SJCRH30 (cell line): Measurements from ENCODE around the gene ANK3. TPM values are rescaled to one million over a fixed set of nuclear protein-coding genes. Genes with fewer than 3 reads are reported as not detected.

Experiments
- DNase-seq, 2 experiments: peaks; one replicate each; pipeline ENCODE4 v3.0.0-alpha.2; 2015 to 2020
- H3K27ac ChIP-seq: fragments of 250-450 bp; sonication (Bioruptor Pico); 2 replicates; pipeline ENCODE4 v1.5.1; 2020; ENCODE audit warnings: mild to moderate bottlenecking, moderate library complexity
- H3K27me3 ChIP-seq: fragments of 250-450 bp; sonication (Bioruptor Pico); 2 replicates; pipeline ENCODE4 v1.5.1; 2020; ENCODE audit warnings: mild to moderate bottlenecking, moderate library complexity
- H3K36me3 ChIP-seq: fragments of 250-450 bp; sonication (Bioruptor Pico); 2 replicates; pipeline ENCODE4 v1.5.1; 2020; ENCODE audit warnings: mild to moderate bottlenecking, moderate library complexity
- H3K4me1 ChIP-seq: fragments of 250-450 bp; sonication (Bioruptor Pico); 2 replicates; pipeline ENCODE4 v1.5.1; 2020; ENCODE audit warnings: mild to moderate bottlenecking, moderate library complexity
- H3K4me3 ChIP-seq: fragments of 250-450 bp; sonication (Bioruptor Pico); 2 replicates; pipeline ENCODE4 v1.5.1; 2020; ENCODE audit warnings: mild to moderate bottlenecking, moderate library complexity
- H3K9me3 ChIP-seq: fragments of 250-450 bp; sonication (Bioruptor Pico); replicated peaks from 2 replicates; pipeline ENCODE4 v1.5.1; 2020; ENCODE audit warnings: mild to moderate bottlenecking, moderate library complexity
- total RNA-seq: library from RNA; depleted of rRNA; stranded (reverse); fragments of >200 nt; shearing (Covaris generic); gene quantifications from 2 replicates; pipeline ENCODE4 v1.2.3, GENCODE V29; 2014

Gene ANK3
- total RNA-seq, 1 experiment from 2014 or later, result 2.5 TPM

DNA sequence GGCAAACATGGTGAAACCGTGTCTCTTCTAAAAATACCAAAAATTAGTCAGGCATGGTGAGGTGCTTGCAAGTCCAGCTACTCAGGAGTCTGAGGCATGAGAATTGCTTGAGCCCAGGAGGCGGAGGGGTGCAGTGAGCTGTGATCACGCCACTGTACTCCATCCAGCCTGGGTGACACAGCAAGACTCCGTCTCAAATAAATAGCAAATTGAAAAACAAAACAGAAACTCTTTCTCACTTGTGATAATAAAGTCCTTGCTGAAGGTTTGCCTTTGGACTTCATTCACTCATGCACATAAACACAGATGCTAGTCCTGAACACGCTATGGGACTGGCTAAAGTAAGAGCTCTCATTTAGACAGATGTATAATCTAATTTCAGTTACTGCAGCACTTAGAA, 37.6 kb downstream of the ANK3 start:
- no peak overlapping the region for H3K27ac ChIP-seq
- no peak for DNase-seq
- H3K27me3 ChIP-seq, result no peaks in the 10 kb centered on the region
- H3K9me3 ChIP-seq, result no peaks in the 10 kb centered on the region
- no peak overlapping the region for H3K4me3 ChIP-seq
- H3K4me1 ChIP-seq, result peaks cover 9% of the 10 kb centered on the region; the same call in 1 of the 2 replicates
- H3K36me3 ChIP-seq, result no peaks in the 10 kb centered on the region

DNA sequence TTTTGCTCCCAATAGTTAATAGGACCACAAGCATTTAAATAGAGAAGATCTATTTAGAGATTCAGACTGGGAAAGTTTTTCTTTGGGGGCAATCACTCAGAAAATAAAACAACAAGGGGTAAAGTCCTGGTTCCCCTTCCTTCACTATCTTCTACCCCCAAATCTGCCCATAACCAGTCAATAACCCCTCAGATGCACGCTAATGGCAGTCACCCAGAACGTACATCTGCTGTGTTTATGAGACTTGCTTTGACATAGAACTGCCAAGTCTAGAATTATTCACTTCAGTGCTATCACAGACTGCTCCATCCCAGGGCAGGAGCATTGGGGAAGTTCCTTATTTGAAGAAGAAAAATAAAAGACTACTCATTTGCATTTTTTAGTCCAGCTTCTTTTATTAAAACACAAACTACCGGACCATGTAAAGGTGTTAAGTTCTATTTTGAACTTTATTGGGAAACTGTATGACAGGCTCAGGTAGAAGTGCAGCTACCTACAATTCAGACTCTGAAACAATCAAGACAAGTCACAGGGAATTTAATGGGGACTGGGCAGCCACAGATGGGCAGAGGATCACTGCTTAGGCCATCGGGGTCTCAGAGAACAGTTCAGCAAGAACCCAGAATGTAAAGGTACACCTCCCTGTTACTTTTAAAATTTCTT, 38.4 kb downstream of the ANK3 start:
- H3K36me3 ChIP-seq, result no peaks in the 10 kb centered on the region
- DNase-seq, result no peak
- H3K27ac ChIP-seq, result no peak overlapping the region
- H3K27me3 ChIP-seq, result no peaks in the 10 kb centered on the region
- peaks cover 9% of the 10 kb centered on the region; the same call in 1 of the 2 replicates for H3K4me1 ChIP-seq
- no peaks in the 10 kb centered on the region for H3K9me3 ChIP-seq
- no peak overlapping the region for H3K4me3 ChIP-seq

DNA sequence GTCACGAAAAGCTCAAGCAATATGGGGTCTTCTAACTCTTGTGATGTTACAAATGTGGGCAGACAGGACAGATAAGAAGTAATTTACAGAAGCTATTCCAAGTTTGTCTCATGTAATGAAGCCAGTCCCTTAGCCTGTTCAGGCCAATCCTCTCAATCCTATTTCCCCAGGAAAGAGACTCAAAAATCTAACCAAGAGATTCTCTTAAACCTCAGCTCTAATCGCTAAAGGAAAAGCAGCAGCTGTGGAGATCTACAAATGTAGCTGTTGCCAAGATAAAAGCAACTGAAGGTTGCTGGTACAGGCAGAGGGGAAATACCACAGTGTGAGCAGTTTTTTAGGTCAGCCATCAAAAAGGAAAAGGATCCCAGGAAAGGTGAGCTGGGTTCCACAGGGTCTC, 39.3 kb downstream of the ANK3 start:
- no peaks in the 10 kb centered on the region for H3K36me3 ChIP-seq
- H3K27me3 ChIP-seq, result no peaks in the 10 kb centered on the region
- no peaks in the 10 kb centered on the region for H3K9me3 ChIP-seq
- H3K4me3 ChIP-seq, result no peak overlapping the region
- H3K4me1 ChIP-seq, result peaks cover 9% of the 10 kb centered on the region; the same call in 1 of the 2 replicates
- H3K27ac ChIP-seq, result no peak overlapping the region
- peak in 1 of 2 experiments; percentile 43 for DNase-seq

DNA sequence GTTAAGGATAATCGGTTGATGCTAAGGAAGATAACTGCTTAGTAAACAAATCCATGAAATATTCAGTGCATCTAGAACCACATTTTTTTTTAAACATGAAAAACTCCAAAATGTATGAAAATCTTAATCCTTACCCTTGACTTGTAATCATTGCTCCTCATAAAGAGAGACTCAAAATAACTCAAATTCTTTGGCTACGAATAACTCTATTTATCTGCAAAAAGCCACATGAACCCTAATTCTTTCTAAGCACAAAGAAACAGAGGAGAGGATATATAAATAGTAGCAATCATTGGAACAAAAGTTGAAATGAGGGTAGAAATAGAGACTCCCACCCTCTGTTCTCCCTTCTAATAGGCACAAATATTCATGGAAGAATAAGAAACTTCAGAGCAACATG, 40.2 kb downstream of the ANK3 start:
- H3K27ac ChIP-seq, result no peak overlapping the region
- H3K4me1 ChIP-seq, result peaks cover 9% of the 10 kb centered on the region; the same call in 1 of the 2 replicates
- H3K27me3 ChIP-seq, result no peaks in the 10 kb centered on the region
- H3K9me3 ChIP-seq, result no peaks in the 10 kb centered on the region
- no peaks in the 10 kb centered on the region for H3K36me3 ChIP-seq
- H3K4me3 ChIP-seq, result no peak overlapping the region
- no peak for DNase-seq

DNA sequence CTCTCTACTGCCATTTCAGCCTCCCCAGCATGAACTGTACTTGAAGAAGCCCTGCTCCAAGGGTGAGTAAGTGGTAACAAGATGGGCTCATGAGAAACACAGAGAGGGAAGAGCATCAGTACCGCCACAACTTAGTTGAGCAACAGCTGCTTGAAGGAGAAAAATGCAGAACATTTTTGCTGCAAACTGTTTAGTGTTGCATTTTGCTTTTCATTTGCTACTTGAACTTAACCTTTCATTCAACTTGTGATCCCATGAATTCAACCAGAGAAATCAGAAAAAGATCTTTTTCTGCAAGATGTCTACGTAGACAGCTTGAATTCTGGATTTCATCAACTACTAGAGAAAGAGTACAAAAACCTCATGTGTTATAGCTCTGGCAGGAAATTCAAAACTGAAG, 40.7 kb downstream of the ANK3 start:
- peak in 1 of 2 experiments; percentile 10 for DNase-seq

DNA sequence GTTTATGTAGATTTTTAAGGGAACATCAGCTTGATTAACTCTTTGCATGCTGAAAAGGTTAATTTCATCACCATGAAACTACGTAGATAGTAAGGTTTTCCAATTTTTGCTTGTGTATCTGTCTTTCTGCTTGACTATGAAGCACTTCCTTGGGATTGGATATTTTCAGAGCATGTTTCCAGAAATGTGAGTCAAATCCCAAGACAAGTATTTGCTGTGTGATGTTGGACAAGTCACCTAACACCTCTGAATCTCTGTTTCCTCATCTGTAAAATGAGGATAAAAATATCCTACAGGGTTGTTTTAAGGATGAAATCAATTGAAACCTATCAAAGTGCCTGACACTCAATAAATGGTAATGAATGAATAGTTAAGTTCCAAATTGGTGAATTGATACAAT, 42.4 kb downstream of the ANK3 start:
- Histone ChIP-seq H3K9me3 (no peaks in the 10 kb centered on the region), H3K4me3 (no peak overlapping the region), H3K36me3 (no peaks in the 10 kb centered on the region)

More for the DNA sequence above, 40.7 kb downstream of the ANK3 start:
- H3K9me3 ChIP-seq, result no peaks in the 10 kb centered on the region
- no peak overlapping the region for H3K4me3 ChIP-seq
- H3K27me3 ChIP-seq, result no peaks in the 10 kb centered on the region
- H3K4me1 ChIP-seq, result peaks cover 9% of the 10 kb centered on the region; the same call in 1 of the 2 replicates
- no peaks in the 10 kb centered on the region for H3K36me3 ChIP-seq
- no peak overlapping the region for H3K27ac ChIP-seq

DNA sequence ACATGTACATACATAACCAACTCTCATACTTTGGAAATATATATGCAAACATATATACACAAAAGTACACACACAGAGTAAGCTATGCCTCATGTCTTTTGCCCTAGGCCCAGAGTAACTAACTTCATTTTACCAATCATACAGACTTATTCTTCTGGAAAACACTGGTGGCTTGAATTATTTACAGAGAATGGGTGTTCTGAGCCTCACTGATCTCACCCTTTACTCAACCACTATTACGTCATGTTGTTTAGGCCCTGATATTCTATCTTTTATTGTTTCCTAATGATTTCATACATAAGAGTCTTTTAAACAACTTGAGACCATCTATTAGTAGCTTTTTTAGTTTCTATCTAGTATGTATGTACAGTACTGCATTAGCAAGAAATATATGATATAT, 43.0 kb downstream of the ANK3 start:
- Histone ChIP-seq H3K4me1 (peaks cover 9% of the 10 kb centered on the region; the same call in 1 of the 2 replicates), H3K36me3 (no peaks in the 10 kb centered on the region), H3K27me3 (no peaks in the 10 kb centered on the region), H3K27ac (no peak overlapping the region), H3K9me3 (no peaks in the 10 kb centered on the region), H3K4me3 (no peak overlapping the region)
- no peak for DNase-seq

More for the DNA sequence above, 42.4 kb downstream of the ANK3 start:
- no peak for DNase-seq
- Histone ChIP-seq H3K4me1 (peaks cover 9% of the 10 kb centered on the region; the same call in 1 of the 2 replicates), H3K27ac (no peak overlapping the region), H3K27me3 (no peaks in the 10 kb centered on the region)

DNA sequence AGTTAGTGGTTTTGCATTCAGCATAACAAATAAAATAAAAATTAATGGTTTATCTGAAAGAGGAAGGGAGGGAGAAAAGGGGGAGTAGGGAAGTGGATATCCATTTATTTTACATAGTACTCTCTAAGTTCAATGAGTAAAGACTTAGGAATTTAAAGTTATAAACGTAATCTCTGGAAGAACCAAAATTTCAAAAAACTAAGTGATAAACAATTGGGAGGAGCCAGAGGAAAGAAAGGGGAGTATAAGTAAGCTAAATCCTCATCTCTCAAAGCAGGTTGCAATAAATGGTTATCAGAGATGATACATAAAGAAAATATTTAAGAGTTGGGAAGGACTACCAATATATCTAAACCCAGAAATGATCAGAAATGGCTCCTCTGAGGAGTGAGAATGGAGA, 46.4 kb downstream of the ANK3 start:
- DNase-seq, result no peak
- Histone ChIP-seq H3K27ac (no peak overlapping the region), H3K4me1 (no peaks in the 10 kb centered on the region), H3K27me3 (no peaks in the 10 kb centered on the region), H3K4me3 (no peak overlapping the region), H3K9me3 (no peaks in the 10 kb centered on the region), H3K36me3 (no peaks in the 10 kb centered on the region)

DNA sequence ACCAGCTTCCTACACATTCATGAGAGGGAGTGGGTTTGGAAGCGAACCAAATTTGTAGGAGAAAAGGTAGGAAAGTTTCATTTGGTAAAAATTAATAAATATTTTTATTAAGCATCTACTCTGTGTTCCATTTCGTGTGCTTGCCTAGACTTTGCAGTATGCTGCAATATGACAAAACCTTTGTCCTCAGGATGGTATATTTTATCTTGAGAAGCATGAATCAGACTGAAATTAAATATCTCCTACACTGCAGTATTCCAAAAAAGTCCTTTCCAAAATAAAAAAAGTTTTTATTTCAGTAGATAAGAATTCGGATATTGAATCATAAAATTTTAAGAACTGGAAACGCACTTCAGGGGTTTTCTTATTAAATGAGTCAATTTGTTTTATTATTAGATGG, 47.7 kb downstream of the ANK3 start:
- Histone ChIP-seq H3K4me1 (no peaks in the 10 kb centered on the region), H3K36me3 (no peaks in the 10 kb centered on the region), H3K4me3 (no peak overlapping the region), H3K27me3 (no peaks in the 10 kb centered on the region), H3K27ac (no peak overlapping the region), H3K9me3 (no peaks in the 10 kb centered on the region)
- DNase-seq, result no peak

DNA sequence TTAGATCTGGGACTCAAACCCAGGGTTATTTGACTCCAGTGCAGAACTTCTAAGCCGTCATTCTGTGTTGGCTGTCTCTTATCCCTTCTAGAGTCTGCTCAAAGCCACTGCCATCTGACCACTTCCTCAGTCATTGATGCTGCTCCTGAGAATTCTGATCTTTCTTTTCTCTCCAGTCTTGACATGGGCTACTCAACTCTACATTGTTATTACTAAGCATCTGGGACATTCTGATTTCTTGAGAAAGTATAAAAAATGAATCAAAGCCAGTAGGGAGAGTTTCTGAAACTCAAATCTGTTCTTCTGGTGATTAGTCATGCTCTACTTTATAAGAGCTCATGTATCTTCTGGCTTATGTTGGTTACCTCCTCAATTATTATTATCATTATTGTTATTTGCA, 48.7 kb downstream of the ANK3 start:
- no peak for DNase-seq

DNA sequence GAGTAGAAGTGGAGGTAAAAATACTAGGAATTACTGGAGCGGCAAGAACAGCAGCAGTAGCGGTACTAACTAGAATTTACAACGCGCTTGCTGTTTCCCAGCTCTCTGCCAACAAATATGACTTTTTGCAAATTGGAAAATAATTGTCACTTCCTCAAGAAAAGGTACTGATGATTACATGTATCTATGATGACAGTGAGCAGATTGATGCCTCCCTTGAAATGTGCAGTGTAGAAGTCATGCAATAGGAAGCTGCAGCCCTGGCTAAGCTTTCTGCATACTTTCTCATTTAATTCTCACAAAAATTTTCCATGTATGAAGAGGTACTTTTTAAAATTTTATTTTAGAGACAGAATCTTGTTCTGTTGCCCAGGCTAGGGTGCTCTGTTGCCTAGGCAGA, 49.9 kb downstream of the ANK3 start:
- H3K4me3 ChIP-seq, result no peak overlapping the region
- no peak for DNase-seq
- no peak overlapping the region for H3K27ac ChIP-seq
- H3K36me3 ChIP-seq, result no peaks in the 10 kb centered on the region
- no peaks in the 10 kb centered on the region for H3K27me3 ChIP-seq
- H3K9me3 ChIP-seq, result no peaks in the 10 kb centered on the region
- no peaks in the 10 kb centered on the region for H3K4me1 ChIP-seq

More for the DNA sequence above, 48.7 kb downstream of the ANK3 start:
- no peaks in the 10 kb centered on the region for H3K27me3 ChIP-seq
- no peaks in the 10 kb centered on the region for H3K9me3 ChIP-seq
- H3K4me1 ChIP-seq, result no peaks in the 10 kb centered on the region
- H3K36me3 ChIP-seq, result no peaks in the 10 kb centered on the region
- H3K4me3 ChIP-seq, result no peak overlapping the region
- no peak overlapping the region for H3K27ac ChIP-seq

DNA sequence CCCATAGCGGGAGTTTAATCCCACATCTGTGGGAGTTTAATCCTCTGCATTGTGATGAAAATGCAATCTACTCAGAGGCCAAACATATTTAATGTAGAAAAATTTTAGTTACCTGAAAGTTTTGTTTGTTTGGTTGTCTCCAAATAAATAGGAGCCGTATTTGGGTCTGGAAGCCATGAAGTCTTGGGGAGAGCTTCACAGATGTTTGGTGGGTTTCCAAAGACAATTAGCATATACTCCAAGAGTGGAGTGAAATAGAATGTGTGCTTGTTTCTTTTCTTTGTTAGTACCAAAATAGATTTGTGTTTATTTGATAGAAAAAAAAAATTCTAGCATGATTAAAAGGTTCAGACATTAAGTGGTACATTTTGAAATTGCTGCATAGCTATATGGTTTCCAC, 50.9 kb downstream of the ANK3 start:
- H3K36me3 ChIP-seq, result no peaks in the 10 kb centered on the region
- H3K27ac ChIP-seq, result no peak overlapping the region
- H3K27me3 ChIP-seq, result no peaks in the 10 kb centered on the region
- no peaks in the 10 kb centered on the region for H3K9me3 ChIP-seq
- no peaks in the 10 kb centered on the region for H3K4me1 ChIP-seq
- no peak overlapping the region for H3K4me3 ChIP-seq
- no peak for DNase-seq

DNA sequence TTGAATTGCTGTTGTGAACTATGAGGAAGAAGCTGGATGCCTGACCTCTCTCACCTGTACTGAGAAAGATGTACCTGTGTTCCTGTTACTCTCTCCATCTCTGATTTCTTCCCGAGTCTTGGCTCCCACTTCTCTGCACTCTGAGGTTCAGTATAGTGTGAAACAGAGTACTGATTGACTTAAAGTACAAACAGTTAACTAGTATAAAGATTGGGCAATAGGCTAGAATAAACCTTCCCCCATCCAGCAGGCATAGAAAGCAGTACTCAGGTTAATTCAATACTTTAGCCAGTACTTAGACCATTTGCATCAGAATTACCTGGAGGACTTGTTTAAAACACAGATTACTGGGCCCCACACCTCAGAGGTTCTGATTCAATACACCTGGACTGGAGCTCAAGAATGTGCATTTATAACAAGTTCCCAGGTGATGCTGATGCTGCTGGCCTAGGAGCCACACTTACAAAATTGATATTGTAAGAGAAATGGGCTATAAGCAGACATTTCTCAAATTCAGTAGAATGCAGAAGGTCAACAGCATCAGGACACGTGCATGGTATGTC, 51.6 kb downstream of the ANK3 start:
- Histone ChIP-seq H3K4me1 (no peaks in the 10 kb centered on the region), H3K27me3 (no peaks in the 10 kb centered on the region), H3K36me3 (no peaks in the 10 kb centered on the region), H3K27ac (no peak overlapping the region), H3K4me3 (no peak overlapping the region), H3K9me3 (no peaks in the 10 kb centered on the region)
- no peak for DNase-seq

DNA sequence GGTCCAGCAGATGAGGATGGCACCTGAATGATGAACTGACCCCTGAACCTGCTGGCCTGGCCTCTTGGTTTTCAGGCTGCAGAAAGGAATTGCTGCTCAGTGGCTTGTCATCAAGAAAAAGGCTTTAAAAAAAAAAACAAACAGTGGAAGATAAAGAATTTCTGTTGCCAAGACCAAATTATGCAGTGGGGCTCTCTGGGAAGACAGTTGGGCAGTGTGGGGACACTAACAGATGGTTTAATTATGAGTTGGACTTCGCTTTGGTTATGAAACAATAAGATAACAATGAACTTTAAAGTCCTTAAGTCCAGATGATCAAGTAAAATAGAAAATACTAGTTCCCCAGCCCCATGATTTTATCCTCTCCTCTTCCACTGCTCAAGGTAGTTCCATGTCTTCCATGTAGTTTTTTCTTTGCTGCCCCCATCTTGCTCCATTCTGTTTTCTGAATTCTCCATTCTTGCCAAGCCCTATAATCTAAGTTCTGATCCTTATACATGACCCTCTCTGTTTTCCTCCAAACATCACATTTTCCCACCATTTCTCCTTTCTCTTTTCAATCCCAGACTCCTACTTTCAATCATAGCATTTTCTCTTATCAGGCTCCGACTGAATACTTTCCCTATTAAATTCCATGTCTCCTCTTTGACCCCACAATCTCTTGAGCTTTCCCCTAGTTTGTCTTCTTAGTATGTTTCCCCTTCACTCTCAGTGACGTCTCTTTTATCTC, 52.6 kb downstream of the ANK3 start:
- DNase-seq, result no peak
- no peaks in the 10 kb centered on the region for H3K9me3 ChIP-seq
- no peaks in the 10 kb centered on the region for H3K27me3 ChIP-seq
- H3K27ac ChIP-seq, result no peak overlapping the region
- H3K36me3 ChIP-seq, result no peaks in the 10 kb centered on the region
- H3K4me3 ChIP-seq, result no peak overlapping the region
- no peaks in the 10 kb centered on the region for H3K4me1 ChIP-seq

DNA sequence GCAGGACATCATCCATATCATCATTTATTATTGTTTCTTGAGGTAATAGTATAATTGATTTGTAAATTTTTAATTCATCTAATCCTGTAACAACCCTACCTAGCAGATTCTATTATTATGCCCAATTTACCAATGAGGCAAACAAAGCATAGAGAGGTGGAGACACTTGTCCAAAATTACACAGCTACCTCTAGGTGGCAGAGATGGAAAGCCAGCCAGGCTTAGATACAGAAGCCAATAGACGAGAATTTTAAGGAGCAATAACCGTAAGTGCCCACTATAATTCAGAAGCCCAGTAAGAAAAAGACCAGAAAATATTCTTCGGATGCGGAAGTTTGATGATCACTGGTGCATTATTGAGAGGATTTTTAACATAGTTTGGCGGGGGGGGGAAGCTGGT, 54.0 kb downstream of the ANK3 start:
- Histone ChIP-seq H3K27me3 (no peaks in the 10 kb centered on the region), H3K4me1 (no peaks in the 10 kb centered on the region), H3K27ac (no peak overlapping the region), H3K9me3 (no peaks in the 10 kb centered on the region), H3K36me3 (no peaks in the 10 kb centered on the region), H3K4me3 (no peak overlapping the region)
- DNase-seq, result peak in 1 of 2 experiments; percentile 11
